ENCODE measurements around the gene CYBC1.

Gene CYBC1

DNA sequence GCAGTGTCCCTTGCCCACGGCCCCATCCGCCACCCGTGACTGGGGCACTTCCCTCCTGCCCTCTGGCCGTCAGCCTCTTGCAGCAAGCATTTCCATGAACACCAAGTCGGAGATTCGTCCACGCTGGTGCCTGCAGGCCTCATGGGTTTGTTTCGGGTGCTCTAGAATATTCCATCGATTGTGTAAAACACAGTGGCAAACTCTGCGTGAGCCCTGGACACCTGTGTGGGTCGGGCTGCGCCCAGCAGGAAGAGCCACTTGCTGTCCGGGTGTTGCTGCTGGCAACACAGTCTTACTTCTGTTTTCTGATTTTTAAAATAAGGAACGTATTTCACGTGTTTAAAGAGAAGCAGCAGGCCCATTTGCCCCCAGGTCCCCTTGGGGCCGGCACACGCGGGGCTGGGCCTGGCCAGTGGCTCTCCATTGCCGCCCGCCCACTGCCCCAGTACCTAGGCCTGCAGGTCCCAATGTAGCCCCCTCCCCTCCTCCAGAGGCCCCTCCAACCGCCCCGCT lies 10.0 kb downstream of the CYBC1 start:
- peak; percentile 55 for DNase-seq (ENCODE audit: low spot score)
- in situ Hi-C loops (cut with MboI; ENCODE audit: low sequenced_read_pairs, unreplicated experiment), result no loop called here
- TF ChIP-seq, protein P1, sequence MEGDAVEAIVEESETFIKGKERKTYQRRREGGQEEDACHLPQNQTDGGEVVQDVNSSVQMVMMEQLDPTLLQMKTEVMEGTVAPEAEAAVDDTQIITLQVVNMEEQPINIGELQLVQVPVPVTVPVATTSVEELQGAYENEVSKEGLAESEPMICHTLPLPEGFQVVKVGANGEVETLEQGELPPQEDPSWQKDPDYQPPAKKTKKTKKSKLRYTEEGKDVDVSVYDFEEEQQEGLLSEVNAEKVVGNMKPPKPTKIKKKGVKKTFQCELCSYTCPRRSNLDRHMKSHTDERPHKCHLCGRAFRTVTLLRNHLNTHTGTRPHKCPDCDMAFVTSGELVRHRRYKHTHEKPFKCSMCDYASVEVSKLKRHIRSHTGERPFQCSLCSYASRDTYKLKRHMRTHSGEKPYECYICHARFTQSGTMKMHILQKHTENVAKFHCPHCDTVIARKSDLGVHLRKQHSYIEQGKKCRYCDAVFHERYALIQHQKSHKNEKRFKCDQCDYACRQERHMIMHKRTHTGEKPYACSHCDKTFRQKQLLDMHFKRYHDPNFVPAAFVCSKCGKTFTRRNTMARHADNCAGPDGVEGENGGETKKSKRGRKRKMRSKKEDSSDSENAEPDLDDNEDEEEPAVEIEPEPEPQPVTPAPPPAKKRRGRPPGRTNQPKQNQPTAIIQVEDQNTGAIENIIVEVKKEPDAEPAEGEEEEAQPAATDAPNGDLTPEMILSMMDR (IDR thresholded peaks at IDR 0.05; ENCODE audit: borderline replicate concordance, control extremely low read depth, extremely low read depth, insufficient read depth, missing control alignments), result no peak

DNA sequence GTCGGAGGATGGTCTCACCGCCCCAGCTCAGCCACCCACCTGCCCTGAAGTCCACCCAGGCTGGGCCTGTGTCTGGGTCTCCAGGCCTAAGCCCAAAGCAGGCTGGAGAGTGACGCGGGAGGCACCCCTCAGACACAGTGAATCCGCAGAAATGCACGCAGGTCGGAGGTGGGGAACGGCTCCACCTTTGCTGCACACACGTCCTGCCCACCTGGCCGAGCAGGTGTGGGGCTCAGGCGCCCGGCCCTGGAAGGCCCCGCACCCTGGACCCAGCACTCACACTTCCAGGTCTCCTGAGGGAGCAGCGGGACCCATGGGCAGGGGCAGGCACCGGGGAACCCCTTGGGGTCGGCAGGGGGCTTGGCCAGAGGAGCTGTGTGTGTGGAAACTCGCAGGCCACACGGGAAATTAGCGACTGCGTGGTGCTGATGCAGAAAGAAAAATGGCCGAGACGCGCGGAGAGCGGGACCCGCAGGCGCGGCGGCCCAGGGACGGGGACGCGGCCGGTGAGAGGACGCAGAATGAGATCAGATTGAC lies 10.7 kb downstream of the CYBC1 start:
- no peak for DNase-seq (ENCODE audit: low spot score)
- in situ Hi-C loops (cut with MboI; ENCODE audit: low sequenced_read_pairs, unreplicated experiment), result no loop called here
- TF ChIP-seq, protein P1 (IDR thresholded peaks at IDR 0.05; ENCODE audit: borderline replicate concordance, control extremely low read depth, extremely low read depth, insufficient read depth, missing control alignments), result no peak

DNA sequence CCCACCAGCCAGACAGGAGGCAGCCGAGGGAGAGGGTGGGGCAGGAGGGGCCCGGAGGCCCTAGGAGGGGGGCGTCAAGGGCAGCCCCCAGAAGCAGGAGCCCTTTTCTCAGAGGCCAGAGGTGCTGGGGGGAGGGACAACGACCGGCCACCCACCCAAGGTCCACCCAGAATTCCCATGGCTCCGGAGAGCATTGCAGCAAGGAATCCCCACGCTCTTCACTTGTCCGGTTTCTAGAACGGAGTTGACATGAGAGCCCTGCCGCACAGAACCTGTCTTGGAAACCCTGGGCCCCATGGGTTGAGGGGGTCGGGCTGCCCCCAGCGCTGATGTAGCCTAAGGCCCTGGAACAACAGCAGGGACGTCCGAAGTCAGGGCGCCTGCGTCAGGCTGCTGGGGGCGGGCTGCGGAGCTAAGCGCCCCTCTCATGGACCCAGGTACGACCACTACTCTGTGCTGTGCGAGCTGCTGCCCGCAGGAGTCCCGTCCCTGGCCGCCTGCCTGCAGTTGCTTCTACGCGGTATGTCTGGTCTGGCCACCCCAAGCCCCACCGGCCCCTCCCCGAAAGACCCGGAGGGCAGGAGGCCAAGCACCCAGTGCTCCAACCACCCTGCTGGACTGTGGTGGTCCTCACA lies 11.2 kb downstream of the CYBC1 start:
- in situ Hi-C loops (cut with MboI; ENCODE audit: low sequenced_read_pairs, unreplicated experiment), result no loop called here
- TF ChIP-seq, protein P1 (IDR thresholded peaks at IDR 0.05; ENCODE audit: borderline replicate concordance, control extremely low read depth, extremely low read depth, insufficient read depth, missing control alignments), result no peak
- no peak for DNase-seq (ENCODE audit: low spot score)

DNA sequence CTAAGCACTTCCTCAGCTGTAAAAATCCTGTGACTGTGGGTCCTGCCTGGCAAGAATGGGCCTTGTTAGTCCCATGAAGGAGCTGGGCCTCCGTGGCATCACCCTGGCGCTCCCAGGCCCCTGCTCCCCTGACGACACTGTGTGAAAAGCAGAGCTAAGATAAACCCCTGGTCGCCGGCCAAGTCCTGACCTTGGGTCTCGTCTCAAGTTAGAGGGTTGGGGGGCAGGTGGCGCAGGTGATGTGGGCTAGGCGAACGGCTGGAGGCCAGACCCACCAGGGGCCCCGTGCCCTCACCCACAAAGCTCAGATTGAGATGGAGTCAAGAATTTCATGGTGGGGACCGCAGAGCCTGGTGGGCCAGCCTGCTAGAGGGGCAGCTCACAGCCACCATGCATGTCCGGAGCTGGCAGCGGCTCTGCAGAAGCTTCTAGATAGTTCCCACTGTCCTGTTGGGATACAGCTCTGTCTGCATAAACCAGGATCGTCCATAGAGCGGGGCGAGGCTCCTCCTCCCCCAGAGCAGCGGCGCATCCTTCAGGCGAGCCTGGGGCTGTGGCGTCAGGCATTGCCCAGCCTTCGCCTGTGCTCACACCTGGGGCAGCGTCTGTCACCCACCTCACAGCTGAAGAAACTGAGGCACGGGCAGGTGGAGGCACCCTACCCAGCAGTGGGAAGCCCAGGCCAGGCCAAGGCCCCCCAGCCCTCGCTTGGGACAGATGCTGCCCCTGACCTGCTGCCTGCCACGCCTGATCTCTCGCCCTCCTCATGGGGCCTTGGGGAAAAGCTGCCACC lies 12.0 kb downstream of the CYBC1 start:
- in situ Hi-C loops (cut with MboI; ENCODE audit: low sequenced_read_pairs, unreplicated experiment), result no loop called here
- TF ChIP-seq, protein P1 (IDR thresholded peaks at IDR 0.05; ENCODE audit: borderline replicate concordance, control extremely low read depth, extremely low read depth, insufficient read depth, missing control alignments), result no peak
- DNase-seq (ENCODE audit: low spot score), result no peak

DNA sequence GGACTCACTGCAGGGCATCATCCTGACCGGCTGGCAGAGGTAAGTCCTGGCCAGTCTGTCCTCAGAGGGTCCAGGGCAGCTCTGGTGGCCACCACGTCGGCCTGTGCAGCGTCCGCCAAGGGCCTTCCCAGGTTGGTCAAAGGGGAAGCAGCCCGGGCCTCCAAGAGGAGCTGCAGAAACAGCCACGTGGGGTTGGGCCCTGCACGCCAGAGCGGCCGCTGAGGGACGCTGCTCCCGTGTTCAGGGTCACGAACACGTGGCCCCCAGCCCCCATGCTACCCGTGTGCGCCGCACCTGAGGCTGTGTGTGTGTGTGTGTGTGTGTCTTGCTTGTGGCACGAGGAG lies 13.3 kb downstream of the CYBC1 start:
- DNase-seq (ENCODE audit: low spot score), result no peak
- TF ChIP-seq, protein P1 (IDR thresholded peaks at IDR 0.05; ENCODE audit: borderline replicate concordance, control extremely low read depth, extremely low read depth, insufficient read depth, missing control alignments), result no peak
- in situ Hi-C loops (cut with MboI; ENCODE audit: low sequenced_read_pairs, unreplicated experiment), result no loop called here

DNA sequence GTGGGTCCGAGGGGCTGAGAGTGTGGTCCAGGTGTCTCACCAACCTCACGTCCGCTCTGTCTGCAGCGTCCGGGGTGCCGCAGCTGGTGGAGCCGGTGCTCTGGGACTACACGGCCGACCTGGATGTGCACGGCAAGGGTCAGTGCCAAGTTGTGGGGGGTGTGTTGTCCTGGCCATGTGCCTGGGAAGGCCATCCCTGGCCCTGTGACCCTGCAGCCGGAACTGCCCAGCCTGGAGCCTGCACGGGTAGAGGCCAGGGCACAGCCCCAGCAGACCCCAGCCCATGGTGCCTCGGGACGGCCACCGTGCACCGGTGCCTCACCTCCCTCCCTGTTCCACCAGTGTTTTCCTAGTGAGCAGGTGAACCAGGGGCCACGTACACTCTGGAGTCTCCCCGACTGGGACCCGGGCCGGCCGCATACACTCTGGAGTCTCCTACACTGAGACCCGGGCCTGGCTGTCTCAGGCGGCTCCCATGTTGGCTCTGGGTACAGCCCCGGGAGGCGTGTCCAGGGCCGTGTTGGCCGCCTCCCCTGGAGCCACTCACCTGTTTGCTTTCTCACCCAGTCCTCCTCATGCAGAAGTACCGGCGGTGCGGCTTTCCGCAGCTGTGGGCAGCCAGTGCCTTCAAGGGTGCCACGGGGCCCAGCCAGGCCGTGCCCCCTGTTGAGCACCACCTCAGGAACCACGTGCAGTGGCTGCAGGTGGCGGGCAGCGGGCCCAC lies 13.8 kb downstream of the CYBC1 start:
- in situ Hi-C loops (cut with MboI; ENCODE audit: low sequenced_read_pairs, unreplicated experiment), result no loop called here
- DNase-seq (ENCODE audit: low spot score), result no peak
- TF ChIP-seq, protein P1 (IDR thresholded peaks at IDR 0.05; ENCODE audit: borderline replicate concordance, control extremely low read depth, extremely low read depth, insufficient read depth, missing control alignments), result no peak

All from GM13976 (cell line).